Tibial nerve (tissue), 4 donors: ENCODE data around the gene RPUSD1. TPM values are rescaled to one million over a fixed set of nuclear protein-coding genes. Genes with fewer than 3 reads are reported as not detected.

ENCODE experiments used
- DNase-seq, 2 donors: peaks; one replicate each; pipeline ENCODE4 v3.0.0-alpha.2; 2019; ENCODE audit warnings: low spot score in 2 of 2
- H3K27ac ChIP-seq, 4 donors: fragments of 200-600 bp; sonication (generic) in 3 of 4; one replicate each; pipeline ENCODE4 v1.5.1; 2017 to 2019; ENCODE audit warnings: mild to moderate bottlenecking in 1 of 4
- H3K27me3 ChIP-seq, 2 donors: fragments of 200-600 bp; sonication (generic) in 1 of 2; one replicate each; pipeline versions ENCODE4 v1.5.1 to v1.6.0; 2017 to 2019
- H3K36me3 ChIP-seq, 3 donors: fragments of 200-600 bp; sonication (generic); one replicate each; pipeline ENCODE4 v1.5.1; 2018 to 2019
- H3K4me1 ChIP-seq, 4 donors: fragments of 200-600 bp; sonication (generic) in 3 of 4; one replicate each; pipeline ENCODE4 v1.5.1; 2017 to 2019
- H3K4me3 ChIP-seq, 4 donors: fragments of 200-600 bp; sonication (generic) in 3 of 4; one replicate each; pipeline ENCODE4 v1.5.1; 2017 to 2019; ENCODE audit warnings: mild to moderate bottlenecking in 1 of 4, moderate library complexity in 1 of 4
- H3K9me3 ChIP-seq, 4 donors: fragments of 200-600 bp; sonication (generic) in 3 of 4; one replicate each; pipeline ENCODE4 v1.5.1; 2017 to 2019
- EP300 ChIP-seq, 2 donors: sonication (generic); formaldehyde crosslinking; IDR thresholded peaks; one replicate each; pipeline ENCODE4 v1.6.1; 2017; ENCODE audit warnings: antibody characterized with exemption in 2 of 2, mild to moderate bottlenecking in 1 of 2
- POLR2A ChIP-seq, 2 donors: fragments of 450-650 bp; IDR thresholded peaks; one replicate each; pipeline ENCODE4 v1.6.1; 2017; ENCODE audit warnings: antibody characterized with exemption in 2 of 2, mild to moderate bottlenecking in 2 of 2, moderate library complexity in 2 of 2
- WGBS, 2 donors: methylation state at CpG; one replicate each; pipeline ENCODE4 v1.1.5; 2018; 5-methylcytosine and 5-hydroxymethylcytosine counted together
- total RNA-seq, 4 donors: library from RNA; depleted of rRNA; stranded (reverse); fragments of >200 nt; gene quantifications; one replicate each; pipeline ENCODE4 v1.1.0, GENCODE V29; 2016
- TF ChIP-seq, protein P1 (sequence below), 5 experiments: fragments of 200-600 bp in 3 of 5; fragments of 450-650 bp in 2 of 5; sonication (generic) in 3 of 5; IDR thresholded peaks; one replicate each; pipeline ENCODE4 v1.5.1; 2016 to 2019; ENCODE audit warnings: antibody characterized with exemption in 5 of 5, mild to moderate bottlenecking in 3 of 5, moderate library complexity in 2 of 5

The RPUSD1 gene
- total RNA-seq, 4 donors from 2014 or later = 8.5 to 18.3 (median 12.5) TPM

DNA sequence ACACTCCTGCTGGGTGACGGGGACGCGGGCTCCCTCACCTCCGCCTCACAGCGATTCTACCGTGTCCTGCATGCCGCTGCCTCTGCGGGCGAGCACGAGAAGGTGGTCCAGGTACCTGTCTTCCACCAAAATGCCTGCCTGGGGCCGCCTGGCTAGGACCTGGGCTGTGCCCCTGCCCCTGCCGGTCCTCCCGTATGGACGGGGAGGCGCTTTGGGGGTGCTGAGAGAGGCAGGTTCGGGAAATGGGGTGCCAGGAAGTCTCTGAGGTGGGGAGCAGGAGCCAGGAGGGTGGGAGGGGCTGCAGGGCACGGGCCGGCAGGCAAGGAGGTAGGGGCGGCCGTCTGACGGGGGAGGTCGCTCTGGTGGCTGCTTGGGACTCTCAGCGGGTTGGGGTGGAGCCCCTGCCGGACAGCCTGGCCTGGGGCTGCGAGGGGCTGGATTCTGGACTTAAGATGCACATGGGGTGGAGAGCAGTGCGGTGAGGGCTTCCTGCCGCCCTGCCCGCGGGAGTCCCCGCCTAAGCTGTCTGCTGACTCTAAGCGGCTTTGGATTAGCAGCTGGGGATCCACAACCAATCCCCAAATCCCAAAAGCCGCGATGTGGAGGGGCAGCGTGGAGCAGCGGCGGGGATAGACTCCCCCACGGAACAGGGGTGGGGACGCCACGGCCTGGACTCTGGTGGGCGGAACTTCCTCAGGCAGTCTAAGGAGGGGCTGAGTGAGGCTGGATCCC, 6.1 kb upstream of the RPUSD1 start:
- peaks cover 0 to 33% of the 10 kb centered on the region in 2 donors for H3K27me3 ChIP-seq
- H3K4me3 ChIP-seq = no peak overlapping the region
- WGBS, 2 donors = 74 to 86% methylated on average over 31 to 33 of the region's 40 CpGs
- no peak for TF ChIP-seq POLR2A (IDR thresholded peaks at IDR 0.05)
- TF ChIP-seq, protein P1, sequence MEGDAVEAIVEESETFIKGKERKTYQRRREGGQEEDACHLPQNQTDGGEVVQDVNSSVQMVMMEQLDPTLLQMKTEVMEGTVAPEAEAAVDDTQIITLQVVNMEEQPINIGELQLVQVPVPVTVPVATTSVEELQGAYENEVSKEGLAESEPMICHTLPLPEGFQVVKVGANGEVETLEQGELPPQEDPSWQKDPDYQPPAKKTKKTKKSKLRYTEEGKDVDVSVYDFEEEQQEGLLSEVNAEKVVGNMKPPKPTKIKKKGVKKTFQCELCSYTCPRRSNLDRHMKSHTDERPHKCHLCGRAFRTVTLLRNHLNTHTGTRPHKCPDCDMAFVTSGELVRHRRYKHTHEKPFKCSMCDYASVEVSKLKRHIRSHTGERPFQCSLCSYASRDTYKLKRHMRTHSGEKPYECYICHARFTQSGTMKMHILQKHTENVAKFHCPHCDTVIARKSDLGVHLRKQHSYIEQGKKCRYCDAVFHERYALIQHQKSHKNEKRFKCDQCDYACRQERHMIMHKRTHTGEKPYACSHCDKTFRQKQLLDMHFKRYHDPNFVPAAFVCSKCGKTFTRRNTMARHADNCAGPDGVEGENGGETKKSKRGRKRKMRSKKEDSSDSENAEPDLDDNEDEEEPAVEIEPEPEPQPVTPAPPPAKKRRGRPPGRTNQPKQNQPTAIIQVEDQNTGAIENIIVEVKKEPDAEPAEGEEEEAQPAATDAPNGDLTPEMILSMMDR (IDR thresholded peaks at IDR 0.05) = no peak
- no peak for TF ChIP-seq EP300 (IDR thresholded peaks at IDR 0.05)
- H3K4me1 ChIP-seq = peaks cover 0 to 5% (median 2%) of the 10 kb centered on the region in 4 donors
- peaks cover 0 to 60% (median 0%) of the 10 kb centered on the region in 3 donors for H3K36me3 ChIP-seq
- H3K27ac ChIP-seq = no peak overlapping the region
- no peak for DNase-seq
- no peaks in the 10 kb centered on the region for H3K9me3 ChIP-seq

DNA sequence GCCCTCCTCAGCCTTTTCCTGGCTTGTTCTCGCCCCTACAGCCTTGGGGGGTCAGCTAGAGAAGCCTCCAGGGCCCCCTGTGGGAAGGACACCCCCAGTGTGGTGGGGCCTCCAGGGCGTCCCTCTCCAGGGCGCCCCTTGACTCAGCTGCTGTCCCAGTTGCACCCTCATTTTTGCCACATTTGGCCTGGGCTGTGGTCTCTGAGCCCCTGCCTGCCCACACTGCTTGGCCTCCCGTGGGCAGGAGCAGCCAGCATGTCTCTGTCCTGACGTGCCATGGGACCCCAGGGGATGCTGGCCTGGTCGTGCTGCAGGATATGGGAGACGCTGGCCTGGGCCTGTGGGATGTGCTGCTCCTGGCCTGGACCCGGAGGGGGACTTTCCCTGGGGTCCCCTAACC, 5.2 kb upstream of the RPUSD1 start:
- Histone ChIP-seq H3K36me3 (peaks cover 0 to 60% (median 0%) of the 10 kb centered on the region in 3 donors), H3K4me3 (no peak overlapping the region), H3K4me1 (peaks cover 0 to 13% (median 9%) of the 10 kb centered on the region in 4 donors), H3K27me3 (peaks cover 0 to 25% of the 10 kb centered on the region in 2 donors), H3K27ac (no peak overlapping the region), H3K9me3 (no peaks in the 10 kb centered on the region)
- WGBS, 2 donors = 82 to 86% methylated on average over 5 to 7 of the region's 8 CpGs
- DNase-seq = no peak
- TF ChIP-seq EP300 (IDR thresholded peaks at IDR 0.05) (no peak), POLR2A (IDR thresholded peaks at IDR 0.05) (no peak)
- TF ChIP-seq, protein P1 (IDR thresholded peaks at IDR 0.05) = no peak

DNA sequence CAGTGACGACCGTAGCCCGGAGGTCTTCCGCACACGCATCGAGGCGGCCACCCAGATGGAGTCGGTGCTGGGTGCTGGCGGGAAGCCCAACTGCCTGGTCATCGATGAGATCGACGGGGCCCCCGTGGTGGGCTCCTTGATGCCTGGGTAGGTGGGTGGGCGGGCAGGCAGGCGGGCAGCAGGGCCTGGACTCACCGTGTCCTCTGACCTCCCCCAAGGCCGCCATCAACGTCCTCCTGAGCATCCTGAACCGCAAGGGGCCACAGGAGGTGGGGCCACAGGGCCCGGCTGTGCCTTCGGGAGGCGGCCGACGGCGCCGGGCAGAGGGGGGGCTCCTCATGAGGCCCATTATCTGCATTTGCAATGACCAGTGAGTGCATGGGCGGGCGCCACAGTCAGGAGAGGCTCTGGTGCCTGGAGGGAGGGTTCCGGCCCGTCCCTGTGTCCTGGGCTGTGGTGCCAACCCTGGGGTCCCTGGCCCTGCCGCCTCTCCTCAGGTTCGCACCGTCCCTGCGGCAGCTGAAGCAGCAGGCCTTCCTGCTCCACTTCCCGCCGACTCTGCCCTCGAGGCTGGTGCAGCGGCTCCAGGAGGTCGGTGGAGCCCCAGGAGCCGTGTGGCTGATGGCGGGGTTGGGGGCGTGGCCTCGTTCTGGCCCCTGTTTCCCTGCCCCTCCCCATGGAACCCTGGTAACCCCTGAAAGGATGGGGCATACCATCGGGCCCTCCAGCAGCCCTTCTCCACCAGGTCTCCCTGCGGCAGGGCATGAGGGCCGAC, 4.2 kb upstream of the RPUSD1 start:
- H3K9me3 ChIP-seq = no peaks in the 10 kb centered on the region
- no peak overlapping the region for H3K4me3 ChIP-seq
- no peak overlapping the region for H3K27ac ChIP-seq
- peaks cover 0 to 15% of the 10 kb centered on the region in 2 donors for H3K27me3 ChIP-seq
- H3K36me3 ChIP-seq = peaks cover 0 to 56% (median 0%) of the 10 kb centered on the region in 3 donors
- peaks cover 0 to 18% (median 11%) of the 10 kb centered on the region in 4 donors for H3K4me1 ChIP-seq
- no peak for DNase-seq
- TF ChIP-seq EP300 (IDR thresholded peaks at IDR 0.05) = no peak
- TF ChIP-seq, protein P1 (IDR thresholded peaks at IDR 0.05) = no peak
- no peak for TF ChIP-seq POLR2A (IDR thresholded peaks at IDR 0.05)
- WGBS, 2 donors = 88 to 89% methylated on average over 27 to 43 of the region's 46 CpGs

DNA sequence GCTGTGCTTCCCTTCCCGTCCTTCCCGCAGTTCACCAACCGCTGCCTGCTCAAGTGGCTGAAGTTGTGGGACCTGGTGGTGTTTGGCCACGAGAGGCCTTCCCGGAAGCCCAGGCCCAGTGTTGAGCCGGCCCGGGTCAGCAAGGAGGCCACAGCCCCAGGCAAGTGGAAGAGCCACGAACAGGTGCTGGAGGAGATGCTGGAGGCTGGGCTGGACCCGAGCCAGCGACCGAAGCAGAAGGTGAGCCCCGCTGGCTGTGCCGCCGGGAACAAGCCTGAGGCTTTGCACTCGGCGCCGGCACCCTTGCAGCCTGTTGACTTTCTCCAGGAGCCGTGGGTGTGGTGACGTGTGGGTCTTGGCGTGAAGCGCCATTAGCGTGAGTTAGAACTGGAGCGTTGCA, 3.0 kb upstream of the RPUSD1 start:
- Histone ChIP-seq H3K4me1 (peaks cover 0 to 30% (median 13%) of the 10 kb centered on the region in 4 donors), H3K4me3 (no peak overlapping the region), H3K27me3 (peaks cover 0 to 4% of the 10 kb centered on the region in 2 donors), H3K36me3 (peaks cover 0 to 58% (median 0%) of the 10 kb centered on the region in 3 donors), H3K9me3 (no peaks in the 10 kb centered on the region), H3K27ac (no peak overlapping the region)
- no peak for DNase-seq
- WGBS, 2 donors = 93 to 97% methylated on average over 9 to 23 of the region's 23 CpGs
- TF ChIP-seq, protein P1 (IDR thresholded peaks at IDR 0.05) = no peak
- TF ChIP-seq POLR2A (IDR thresholded peaks at IDR 0.05) (no peak), EP300 (IDR thresholded peaks at IDR 0.05) (no peak)

DNA sequence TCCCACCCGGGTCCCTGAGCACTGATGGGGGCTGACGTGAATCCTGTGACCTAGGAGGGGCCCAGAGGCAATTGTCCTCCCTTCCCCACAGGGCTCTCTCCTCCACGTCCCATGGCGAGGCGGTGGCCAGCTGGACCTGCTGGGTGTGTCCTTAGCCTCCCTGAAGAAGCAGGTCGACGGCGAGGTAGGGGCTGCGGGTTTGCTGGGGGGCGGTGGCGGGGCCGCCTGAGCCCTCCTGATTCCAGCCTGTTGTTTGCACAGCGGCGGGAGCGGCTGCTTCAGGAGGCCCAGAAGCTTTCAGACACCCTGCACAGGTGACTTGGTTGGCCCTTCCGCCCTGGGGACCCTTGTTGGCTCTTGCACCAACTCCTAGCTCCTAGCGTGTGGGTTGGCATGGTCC, 1.9 kb upstream of the RPUSD1 start:
- H3K4me1 ChIP-seq = peaks cover 0 to 37% (median 13%) of the 10 kb centered on the region in 4 donors
- H3K27ac ChIP-seq = no peak overlapping the region
- TF ChIP-seq, protein P1 (IDR thresholded peaks at IDR 0.05) = no peak
- TF ChIP-seq EP300 (IDR thresholded peaks at IDR 0.05) (no peak), POLR2A (IDR thresholded peaks at IDR 0.05) (no peak)
- DNase-seq = no peak
- H3K36me3 ChIP-seq = peaks cover 0 to 67% (median 0%) of the 10 kb centered on the region in 3 donors
- no peaks in the 10 kb centered on the region for H3K27me3 ChIP-seq
- no peaks in the 10 kb centered on the region for H3K9me3 ChIP-seq
- WGBS, 2 donors = 91 to 96% methylated on average over 15 to 17 of the region's 17 CpGs
- H3K4me3 ChIP-seq = no peak overlapping the region
